GM12875 (cell line): Measurements from ENCODE around the gene PTPN20.

Source experiments
- H3K4me3 ChIP-seq: one replicate; pipeline ENCODE4 v1.5.1; 2011; ENCODE audit warnings: low read depth, low read length, control low read depth
- CTCF ChIP-seq: IDR thresholded peaks from 2 replicates; pipeline ENCODE4 v1.5.1; 2011; ENCODE audit warnings: low read depth, mild to moderate bottlenecking, control low read depth, inconsistent platforms, low read length, moderate library complexity, borderline replicate concordance; ENCODE audit not compliant: insufficient read depth

Gene PTPN20

GRCh38 chr10:47036771-47037170 is 125.5 kb downstream of the PTPN20 start:
- TF ChIP-seq CTCF, result no peak

GRCh38 chr10:47037654-47038425 is 126.6 kb downstream of the PTPN20 start:
- TF ChIP-seq CTCF, result no peak
- no peak overlapping the region for H3K4me3 ChIP-seq

More at GRCh38 chr10:47036771-47037170, 125.5 kb downstream of the PTPN20 start:
- no peak overlapping the region for H3K4me3 ChIP-seq

- no peak overlapping the region for H3K4me3 ChIP-seq
- TF ChIP-seq CTCF, result no peak
Measured at GRCh38 chr10:47038881-47039561, 127.8 kb downstream of the PTPN20 start.

GRCh38 chr10:47039562-47039913 is 128.3 kb downstream of the PTPN20 start:
- TF ChIP-seq CTCF, result no peak
- no peak overlapping the region for H3K4me3 ChIP-seq

- no peak for TF ChIP-seq CTCF
- no peak overlapping the region for H3K4me3 ChIP-seq
Measured at GRCh38 chr10:47040041-47040491, 128.8 kb downstream of the PTPN20 start.

GRCh38 chr10:47040681-47041080 is 129.5 kb downstream of the PTPN20 start:
- TF ChIP-seq CTCF, result no peak
- no peak overlapping the region for H3K4me3 ChIP-seq
